ENCODE data around the gene NSUN3.

The NSUN3 gene

GRCh38 chr3:94130690-94131089 is 67.8 kb downstream of the NSUN3 start:
- no peak for DNase-seq

- DNase-seq, result no peak
These were observed 69.9 kb downstream of the NSUN3 start for GRCh38 chr3:94132777-94133176.

- DNase-seq, result no peak
These were observed 73.3 kb downstream of the NSUN3 start for GRCh38 chr3:94136133-94136532.

GRCh38 chr3:94137377-94137776 is 74.5 kb downstream of the NSUN3 start:
- DNase-seq, result no peak

- DNase-seq, result no peak
These were observed 83.6 kb downstream of the NSUN3 start for GRCh38 chr3:94146455-94146854.

- no peak for DNase-seq
These were observed 84.2 kb downstream of the NSUN3 start for GRCh38 chr3:94147012-94147411.

GRCh38 chr3:94150113-94150512 is 87.3 kb downstream of the NSUN3 start:
- no peak for DNase-seq

- no peak for DNase-seq
These were observed 93.8 kb downstream of the NSUN3 start for GRCh38 chr3:94156626-94157025.

- no peak for DNase-seq
These were observed 95.7 kb downstream of the NSUN3 start for GRCh38 chr3:94158512-94158911.

- no peak for DNase-seq
These were observed 96.4 kb downstream of the NSUN3 start for GRCh38 chr3:94159062-94159828.

- no peak for DNase-seq
These were observed 99.8 kb downstream of the NSUN3 start for GRCh38 chr3:94162700-94163099.

- DNase-seq, result no peak
These were observed 104.5 kb downstream of the NSUN3 start for GRCh38 chr3:94167346-94167745.

- DNase-seq, result no peak
These were observed 104.9 kb downstream of the NSUN3 start for GRCh38 chr3:94167796-94168195.

- DNase-seq, result no peak
These were observed 109.1 kb downstream of the NSUN3 start for GRCh38 chr3:94171954-94172353.

- DNase-seq, result no peak
These were observed 109.9 kb downstream of the NSUN3 start for GRCh38 chr3:94172695-94173310.

- DNase-seq, result no peak
These were observed 111.0 kb downstream of the NSUN3 start for GRCh38 chr3:94173673-94174434.

GRCh38 chr3:94175677-94176076 is 112.8 kb downstream of the NSUN3 start:
- DNase-seq, result no peak

GRCh38 chr3:94176988-94177745 is 114.3 kb downstream of the NSUN3 start:
- no peak for DNase-seq
